Hepatocyte (in vitro differentiated cells): ENCODE results near the gene UPK3A. TPM values are rescaled to one million over a fixed set of nuclear protein-coding genes. Genes with fewer than 3 reads are reported as not detected.
A peak's percentile ranks its signal among the peaks of the same experiment; 100 is the strongest.

Experiments
- DNase-seq: peaks from one replicate; pipeline ENCODE4 v3.0.0-alpha.2; 2016; ENCODE audit warnings: low spot score
- H2AFZ ChIP-seq: fragments of 200-600 bp; sonication (generic); 2 replicates; pipeline ENCODE4 v1.6.0; 2016; ENCODE audit warnings: antibody characterized with exemption, mild to moderate bottlenecking
- H3K27ac ChIP-seq: fragments of 200-600 bp; sonication (generic); 2 replicates; pipeline ENCODE4 v1.5.1; 2016; ENCODE audit warnings: mild to moderate bottlenecking
- H3K27me3 ChIP-seq: fragments of 200-600 bp; sonication (generic); 2 replicates; pipeline ENCODE4 v1.6.1; 2016
- H3K36me3 ChIP-seq: fragments of 200-600 bp; sonication (generic); replicated peaks from 2 replicates; pipeline ENCODE4 v1.5.1; 2016; ENCODE audit warnings: low read depth; ENCODE audit not compliant: insufficient read depth
- H3K4me1 ChIP-seq: fragments of 200-600 bp; sonication (generic); 2 replicates; pipeline ENCODE4 v1.5.1; 2016; ENCODE audit warnings: mild to moderate bottlenecking, moderate library complexity; ENCODE audit not compliant: insufficient read depth
- H3K4me2 ChIP-seq: fragments of 200-600 bp; sonication (generic); 2 replicates; pipeline ENCODE4 v1.6.0; 2016
- H3K4me3 ChIP-seq: fragments of 200-600 bp; sonication (generic); 2 replicates; pipeline ENCODE4 v1.5.1; 2016; ENCODE audit warnings: mild to moderate bottlenecking
- H3K79me2 ChIP-seq: fragments of 200-600 bp; sonication (generic); 2 replicates; pipeline ENCODE4 v1.6.0; 2017; ENCODE audit warnings: mild to moderate bottlenecking
- H3K9me2 ChIP-seq: fragments of 200-600 bp; sonication (generic); replicated peaks from 2 replicates; pipeline ENCODE4 v1.6.0; 2017; ENCODE audit warnings: mild to moderate bottlenecking; ENCODE audit not compliant: insufficient read depth
- H3K9me3 ChIP-seq: fragments of 200-600 bp; sonication (generic); 2 replicates; pipeline ENCODE4 v1.5.1; 2016; ENCODE audit warnings: low read depth, mild to moderate bottlenecking
- H4K20me1 ChIP-seq: fragments of 200-600 bp; sonication (generic); 2 replicates; pipeline ENCODE4 v1.6.0; 2016; ENCODE audit warnings: mild to moderate bottlenecking; ENCODE audit not compliant: insufficient read depth, poor library complexity, severe bottlenecking
- EZH2 ChIP-seq: fragments of 200-600 bp; sonication (generic); IDR thresholded peaks from 2 replicates; pipeline ENCODE4 v1.6.1; 2016; ENCODE audit warnings: antibody characterized with exemption, mild to moderate bottlenecking, borderline replicate concordance
- EZH2phosphoT487 ChIP-seq: fragments of 200-600 bp; sonication (generic); IDR thresholded peaks from one replicate; pipeline ENCODE4 v1.6.1; 2018; ENCODE audit warnings: antibody characterized with exemption, mild to moderate bottlenecking, low read depth, moderate library complexity; ENCODE audit not compliant: unreplicated experiment, severe bottlenecking
- WGBS: methylation state at CpG from one replicate; pipeline ENCODE4 v1.1.6; 2016; ENCODE audit warnings: low lambda C conversion rate; ENCODE audit errors: missing lambda C conversion rate; 5-methylcytosine and 5-hydroxymethylcytosine counted together
- polyA plus RNA-seq: library from polyadenylated mRNA; unstranded; fragments of >200 nt; fragmentation: Nextera tagmentation; extraction: Ambion mirVana; gene quantifications from 2 replicates; pipeline ENCODE4 v1.2.1, GENCODE V29; 2016
- total RNA-seq: library from RNA; depleted of rRNA; stranded (reverse); fragments of >200 nt; gene quantifications from 2 replicates; pipeline ENCODE4 v1.2.3, GENCODE V29; 2014
- TF ChIP-seq, protein P1 (sequence below): fragments of 200-600 bp; sonication (generic); IDR thresholded peaks from 2 replicates; pipeline ENCODE4 v1.5.1; 2016; ENCODE audit warnings: antibody characterized with exemption, mild to moderate bottlenecking; ENCODE audit not compliant: poor library complexity

The UPK3A gene
- total and polyA plus RNA-seq, 2 experiments from 2014 or later: 14.9 to 41.8 TPM

DNA sequence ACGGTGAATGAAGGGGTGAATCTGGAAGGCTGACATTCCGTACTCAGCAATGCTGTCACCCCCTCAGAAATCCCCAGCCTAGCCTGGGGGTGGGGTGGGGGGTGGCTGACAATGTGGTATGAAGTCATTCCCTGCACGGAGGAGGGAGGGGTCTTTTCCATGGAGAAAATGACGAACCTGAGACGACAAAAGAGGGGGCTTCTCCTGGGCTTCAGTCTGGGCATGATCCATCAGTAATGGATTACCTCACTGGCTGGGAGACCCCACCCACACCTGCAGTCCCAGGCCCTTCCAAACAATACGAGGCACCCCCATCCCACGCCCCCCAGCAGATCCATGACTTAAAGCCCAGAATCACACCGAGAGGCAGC, 45.1 kb upstream of the UPK3A start:
- peaks cover 45% of the 10 kb centered on the region for H3K79me2 ChIP-seq
- peaks cover 11% of the 10 kb centered on the region for H3K4me1 ChIP-seq
- H3K27me3 ChIP-seq: no peaks in the 10 kb centered on the region
- WGBS: 38% methylated on average over 7 of the region's 8 CpGs
- H3K4me2 ChIP-seq: peak overlapping the region; percentile 99
- peak overlapping the region; percentile 71 for H2AFZ ChIP-seq
- H3K9me2 ChIP-seq: no peaks in the 10 kb centered on the region
- no peak overlapping the region for H3K4me3 ChIP-seq
- no peak for DNase-seq
- H3K36me3 ChIP-seq: no peaks in the 10 kb centered on the region
- no peak overlapping the region for H3K27ac ChIP-seq
- no peak for TF ChIP-seq EZH2
- TF ChIP-seq, protein P1, sequence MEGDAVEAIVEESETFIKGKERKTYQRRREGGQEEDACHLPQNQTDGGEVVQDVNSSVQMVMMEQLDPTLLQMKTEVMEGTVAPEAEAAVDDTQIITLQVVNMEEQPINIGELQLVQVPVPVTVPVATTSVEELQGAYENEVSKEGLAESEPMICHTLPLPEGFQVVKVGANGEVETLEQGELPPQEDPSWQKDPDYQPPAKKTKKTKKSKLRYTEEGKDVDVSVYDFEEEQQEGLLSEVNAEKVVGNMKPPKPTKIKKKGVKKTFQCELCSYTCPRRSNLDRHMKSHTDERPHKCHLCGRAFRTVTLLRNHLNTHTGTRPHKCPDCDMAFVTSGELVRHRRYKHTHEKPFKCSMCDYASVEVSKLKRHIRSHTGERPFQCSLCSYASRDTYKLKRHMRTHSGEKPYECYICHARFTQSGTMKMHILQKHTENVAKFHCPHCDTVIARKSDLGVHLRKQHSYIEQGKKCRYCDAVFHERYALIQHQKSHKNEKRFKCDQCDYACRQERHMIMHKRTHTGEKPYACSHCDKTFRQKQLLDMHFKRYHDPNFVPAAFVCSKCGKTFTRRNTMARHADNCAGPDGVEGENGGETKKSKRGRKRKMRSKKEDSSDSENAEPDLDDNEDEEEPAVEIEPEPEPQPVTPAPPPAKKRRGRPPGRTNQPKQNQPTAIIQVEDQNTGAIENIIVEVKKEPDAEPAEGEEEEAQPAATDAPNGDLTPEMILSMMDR: no peak
- no peak for TF ChIP-seq EZH2phosphoT487
- H4K20me1 ChIP-seq: peaks cover 8% of the 10 kb centered on the region
- no peaks in the 10 kb centered on the region for H3K9me3 ChIP-seq

DNA sequence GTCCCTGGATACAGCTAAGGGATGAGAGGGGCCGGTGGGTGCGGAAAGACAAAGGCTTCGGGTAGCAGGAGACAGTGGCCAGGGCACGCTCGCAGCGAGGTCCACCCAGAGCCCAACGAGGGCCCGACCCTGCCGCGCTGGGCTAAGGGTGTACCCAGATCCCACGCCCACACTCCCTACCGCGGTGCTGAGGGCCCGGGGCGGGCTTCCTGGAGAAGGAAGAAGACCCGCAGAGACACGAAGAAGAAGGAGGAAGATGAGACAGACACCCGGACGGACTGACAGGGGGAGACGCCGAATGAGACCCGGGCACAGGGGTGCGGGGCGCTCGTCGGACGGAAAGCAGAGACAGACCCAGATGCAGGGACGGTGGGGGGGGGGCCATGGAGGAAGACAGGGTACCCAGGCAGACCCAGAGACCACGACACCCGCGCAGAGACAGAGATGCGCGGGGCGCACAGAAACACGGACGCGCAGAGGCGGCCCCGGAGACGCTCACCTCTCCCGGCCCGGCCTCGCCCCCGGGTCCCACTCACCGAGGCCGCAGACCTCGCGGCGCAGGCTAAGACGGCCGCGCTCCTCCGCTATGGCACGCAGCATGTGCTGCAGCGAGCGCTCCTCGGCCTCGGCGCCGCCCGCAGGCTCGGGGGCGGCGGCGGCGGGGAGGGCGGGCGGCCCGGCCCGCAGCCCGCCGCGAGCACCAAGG, 44.5 kb upstream of the UPK3A start:
- under 1% methylated on average over 34 of the region's 73 CpGs for WGBS
- TF ChIP-seq EZH2 (no peak), EZH2phosphoT487 (no peak)
- TF ChIP-seq, protein P1: no peak
- H3K9me3 ChIP-seq: no peaks in the 10 kb centered on the region
- no peak overlapping the region for H3K27ac ChIP-seq
- H3K36me3 ChIP-seq: no peaks in the 10 kb centered on the region
- peaks cover 11% of the 10 kb centered on the region for H3K4me1 ChIP-seq
- H2AFZ ChIP-seq: peak overlapping the region; percentile 71
- no peaks in the 10 kb centered on the region for H3K27me3 ChIP-seq
- H3K4me2 ChIP-seq: peak overlapping the region; percentile 99
- H4K20me1 ChIP-seq: peaks cover 8% of the 10 kb centered on the region
- H3K79me2 ChIP-seq: peaks cover 45% of the 10 kb centered on the region
- H3K4me3 ChIP-seq: peak overlapping the region; percentile 83
- no peak for DNase-seq
- no peaks in the 10 kb centered on the region for H3K9me2 ChIP-seq

DNA sequence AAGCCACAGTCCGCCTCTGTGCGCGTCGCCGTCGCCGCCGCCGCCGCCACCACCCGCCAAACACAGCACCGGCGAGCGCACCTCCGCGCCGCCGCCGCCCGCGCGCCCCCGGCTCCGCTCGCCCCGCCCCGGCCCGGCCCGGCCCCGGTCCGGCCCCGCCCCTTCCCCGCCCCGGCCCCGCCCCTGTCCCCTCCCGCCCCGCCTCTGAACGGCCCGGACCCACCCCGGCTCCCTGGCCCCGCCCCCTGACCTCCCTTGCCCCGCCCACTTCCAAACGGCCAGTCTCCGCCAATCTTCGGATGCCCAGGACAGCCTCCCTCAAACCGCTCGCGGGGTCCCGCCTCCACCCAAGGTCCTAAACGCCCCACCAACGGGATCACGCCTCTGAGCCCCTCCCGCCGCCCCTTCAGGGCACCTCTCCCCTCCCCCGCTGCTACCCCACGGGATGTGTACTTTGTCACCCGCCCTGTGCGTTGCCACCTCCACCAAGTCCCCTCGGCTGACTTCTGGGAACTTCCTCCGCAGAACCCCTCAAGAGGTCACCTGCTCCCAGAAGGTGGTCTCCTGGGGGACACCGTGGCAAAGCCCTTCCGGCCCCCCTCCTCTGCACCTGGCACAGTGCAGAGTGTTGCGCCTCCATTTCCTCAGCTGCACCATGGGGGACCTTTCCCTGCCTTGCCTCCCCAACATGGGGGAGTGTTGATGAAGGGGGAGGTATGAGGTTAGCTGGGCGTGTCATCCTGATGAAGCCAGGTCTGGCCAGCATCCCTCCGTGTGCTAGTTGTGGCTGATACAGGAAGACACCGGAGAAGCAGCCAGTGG, 43.7 kb upstream of the UPK3A start, which contains the start of gene KIAA0930:
Gene KIAA0930 (minus strand): TSS at position 85 of the 822 bp plus-strand sequence. CDS start 191 bp downstream, outside the sequence.
- Histone ChIP-seq H3K79me2 (peaks cover 40% of the 10 kb centered on the region), H4K20me1 (peaks cover 8% of the 10 kb centered on the region), H3K4me1 (peaks cover 11% of the 10 kb centered on the region), H3K4me2 (peak within 1 kb of the TSS; percentile 99), H3K9me3 (no peaks in the 10 kb centered on the region), H3K36me3 (no peaks in the 10 kb centered on the region), H3K27ac (peak within 1 kb of the TSS; percentile 51), H2AFZ (peak within 1 kb of the TSS; percentile 71), H3K4me3 (peak within 1 kb of the TSS; percentile 83), H3K9me2 (no peaks in the 10 kb centered on the region), H3K27me3 (no peaks in the 10 kb centered on the region)
- no peak for TF ChIP-seq EZH2
- peak; percentile 89 for DNase-seq
- 19% methylated on average over 19 of the region's 66 CpGs for WGBS

DNA sequence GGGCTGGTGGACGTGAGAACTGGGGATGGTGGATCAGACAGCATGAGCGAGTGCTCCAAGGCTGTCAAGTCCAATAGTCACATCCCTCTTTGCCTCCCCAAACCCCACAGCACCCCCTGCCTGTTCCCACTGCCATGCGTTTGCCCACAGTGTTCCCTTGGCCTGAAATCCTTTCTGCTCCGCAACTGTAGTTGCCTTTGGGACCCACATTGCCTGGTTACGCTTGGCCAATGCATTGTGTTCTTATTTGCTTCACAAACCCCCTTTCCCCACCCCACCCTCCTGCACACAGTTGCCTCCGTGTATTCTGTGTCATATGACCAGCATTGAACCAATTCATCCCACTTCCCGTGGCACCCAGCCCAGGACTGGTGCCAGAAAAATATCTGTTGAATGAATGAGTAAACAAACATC, 42.0 kb upstream of the UPK3A start:
- Histone ChIP-seq H3K4me1 (peaks cover 20% of the 10 kb centered on the region), H3K4me3 (no peak overlapping the region), H3K4me2 (no peak overlapping the region), H3K36me3 (no peaks in the 10 kb centered on the region), H2AFZ (no peak overlapping the region), H3K79me2 (peaks cover 22% of the 10 kb centered on the region), H4K20me1 (peaks cover 8% of the 10 kb centered on the region), H3K9me2 (no peaks in the 10 kb centered on the region), H3K27me3 (no peaks in the 10 kb centered on the region), H3K9me3 (no peaks in the 10 kb centered on the region), H3K27ac (no peak overlapping the region)
- no peak for DNase-seq
- TF ChIP-seq, protein P1: no peak
- TF ChIP-seq EZH2: no peak
- TF ChIP-seq EZH2phosphoT487: no peak
- WGBS: 84% methylated on average over 6 of the region's 7 CpGs
